Central memory CD4-positive, alpha-beta T cell (primary cell): Measurements from ENCODE around the gene USP35.

Source experiments
- DNase-seq: peaks from one replicate; pipeline ENCODE4 v3.0.0; 2022
- total RNA-seq, 3 experiments: gene quantifications; one replicate each; lab custom pipeline; 2026; lab: John Stamatoyannopoulos, UW

USP35 gene
- 10.1 to 36.0 (median 22.8) reads per million in 3 experiments for total RNA-seq

DNA sequence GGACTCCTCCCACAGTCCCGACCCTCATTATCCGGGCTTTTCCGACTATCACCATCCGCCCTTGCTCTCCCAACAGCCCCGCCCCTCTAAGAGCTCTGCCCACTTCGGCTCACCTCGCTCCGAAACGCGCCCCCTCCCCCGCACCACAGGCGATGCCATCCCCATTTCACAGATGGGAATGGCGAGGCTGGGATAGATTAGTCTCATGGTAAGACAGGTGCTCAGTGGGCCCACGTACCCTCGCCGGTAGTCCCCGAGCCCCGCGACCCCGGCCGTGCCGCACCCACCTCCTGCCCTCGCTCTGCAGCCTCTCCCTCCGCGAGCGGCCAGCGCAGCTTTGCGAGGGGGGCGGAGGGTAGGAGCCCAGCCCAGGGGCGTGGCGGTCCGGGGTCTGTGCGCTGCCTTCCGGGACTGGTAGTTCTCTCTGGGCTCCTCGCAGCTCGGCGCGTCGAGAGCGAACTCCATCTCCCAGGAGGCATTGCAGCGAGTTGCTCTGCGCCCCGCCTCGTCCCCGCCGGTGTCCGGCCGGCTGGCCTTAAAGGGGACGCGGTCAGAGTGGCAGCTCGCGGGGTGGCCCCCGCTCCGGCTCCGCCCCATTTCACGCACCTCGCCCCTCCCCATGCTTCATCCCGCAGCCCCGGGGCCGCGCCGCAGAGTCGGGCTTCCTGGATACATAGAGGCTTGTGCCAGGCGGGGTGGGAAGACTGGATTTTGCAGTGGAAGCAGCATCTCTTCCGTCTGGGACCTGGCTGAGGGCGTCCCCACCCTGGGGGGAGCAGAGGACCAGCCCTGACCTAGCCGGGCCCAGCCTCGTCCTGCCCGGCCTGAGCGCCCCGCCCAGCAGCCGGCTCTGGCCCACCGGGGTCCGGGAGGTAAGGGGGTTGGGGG lies at the start of gene USP35, which contains the start of gene KCTD21:
Gene USP35, plus strand, starts transcription at position 634 of the 888 bp plus-strand sequence. CDS start 7,327 bp downstream, outside the sequence.
Gene KCTD21, minus strand, starts transcription at position 341 of the 888 bp plus-strand sequence. CDS start 14,072 bp downstream, outside the sequence.
- peak; percentile 86 for DNase-seq

GRCh38 chr11:78139422-78140391 lies 49.0 kb upstream of the USP35 start, which contains the start of gene ALG8:
Gene ALG8, minus strand, starts transcription at chr11:78139626. Its CDS starts 38 bp downstream, at chr11:78139588.
- peak; percentile 95 for DNase-seq

- no peak for DNase-seq
Observed at GRCh38 chr11:78140392-78141077, 48.2 kb upstream of the USP35 start.

DNA sequence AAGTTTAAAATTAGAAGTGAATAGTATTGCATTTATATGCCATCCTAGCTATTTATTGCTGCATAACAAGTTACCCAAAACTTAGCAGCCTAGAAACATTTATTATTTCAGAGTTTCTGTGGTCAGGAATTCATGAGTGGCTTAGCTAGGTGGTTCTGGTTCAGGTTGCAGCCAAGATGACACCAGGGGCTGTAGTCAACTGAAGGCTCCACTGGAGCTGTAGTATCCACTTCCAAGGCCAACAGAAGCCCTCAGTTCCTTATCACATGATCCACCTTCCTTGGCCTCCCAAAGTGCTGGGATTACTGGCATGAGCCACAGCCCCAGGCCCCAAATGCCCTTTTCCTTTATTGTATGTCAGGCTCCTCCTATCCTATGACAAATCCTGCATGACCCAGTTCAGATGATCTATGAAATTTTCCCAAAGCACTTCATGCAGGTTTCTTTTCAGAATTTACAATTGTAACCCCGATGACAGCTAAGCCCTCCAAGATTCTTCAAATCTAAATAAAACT lies 43.2 kb upstream of the USP35 start:
- no peak for DNase-seq

GRCh38 chr11:78147807-78148206 lies 40.9 kb upstream of the USP35 start:
- DNase-seq: no peak

DNA sequence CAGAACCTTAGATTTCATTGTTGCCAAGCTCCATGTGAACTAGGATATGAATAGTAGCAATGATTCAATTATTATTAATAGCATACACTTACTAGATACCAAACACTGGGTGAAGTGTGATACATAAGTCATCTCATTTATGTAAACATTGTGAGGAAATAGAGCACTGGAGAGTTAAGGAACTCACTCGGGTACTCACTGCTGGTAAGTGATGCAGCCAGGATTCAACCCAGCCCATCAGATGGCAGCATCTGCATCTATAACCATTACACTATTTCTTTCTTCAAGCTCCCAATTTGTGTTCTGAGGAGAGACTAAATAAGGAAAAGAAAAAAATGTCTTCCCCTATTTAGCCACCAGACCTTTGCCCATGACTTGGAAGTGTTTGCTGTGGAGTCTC lies 39.1 kb upstream of the USP35 start:
- no peak for DNase-seq

GRCh38 chr11:78150346-78150745 lies 38.4 kb upstream of the USP35 start:
- DNase-seq: no peak

DNA sequence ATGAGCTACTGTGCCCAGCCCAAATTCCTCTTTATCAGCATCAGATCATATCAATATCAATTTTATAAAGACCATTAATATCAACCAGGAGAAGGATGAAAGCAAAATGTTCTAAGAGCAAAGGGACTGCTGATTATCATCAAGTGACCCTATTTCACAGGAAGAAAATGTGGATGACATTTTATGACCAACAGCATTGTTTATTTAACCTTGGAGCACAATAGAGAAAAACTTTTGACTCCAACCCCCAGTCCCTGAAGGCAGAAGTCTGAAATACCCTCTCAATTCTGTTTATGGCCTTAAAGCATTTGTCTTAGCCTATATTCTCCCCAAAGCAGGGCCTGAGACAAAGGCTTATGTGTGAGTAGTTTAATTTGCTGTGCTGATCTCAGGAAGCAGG lies 38.0 kb upstream of the USP35 start:
- no peak for DNase-seq

DNA sequence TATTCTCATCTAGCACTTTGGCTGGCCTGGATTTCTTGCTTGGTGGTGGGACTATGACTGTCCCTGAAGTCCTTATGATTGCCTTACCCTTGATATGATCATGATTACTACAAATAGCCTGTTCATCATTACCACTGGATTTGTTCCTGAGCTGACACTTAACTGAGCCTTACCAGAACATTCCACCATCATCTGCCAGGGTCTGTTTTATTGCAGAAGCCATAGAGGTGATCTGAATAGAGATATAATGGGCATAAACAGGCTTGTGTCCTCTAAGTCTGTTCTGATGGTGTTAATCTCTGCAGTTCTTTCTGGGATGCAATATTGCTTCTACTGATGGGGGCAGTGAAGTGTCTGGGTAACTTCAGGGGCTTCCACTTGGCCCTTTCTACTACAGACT lies 36.9 kb upstream of the USP35 start:
- DNase-seq: no peak

DNA sequence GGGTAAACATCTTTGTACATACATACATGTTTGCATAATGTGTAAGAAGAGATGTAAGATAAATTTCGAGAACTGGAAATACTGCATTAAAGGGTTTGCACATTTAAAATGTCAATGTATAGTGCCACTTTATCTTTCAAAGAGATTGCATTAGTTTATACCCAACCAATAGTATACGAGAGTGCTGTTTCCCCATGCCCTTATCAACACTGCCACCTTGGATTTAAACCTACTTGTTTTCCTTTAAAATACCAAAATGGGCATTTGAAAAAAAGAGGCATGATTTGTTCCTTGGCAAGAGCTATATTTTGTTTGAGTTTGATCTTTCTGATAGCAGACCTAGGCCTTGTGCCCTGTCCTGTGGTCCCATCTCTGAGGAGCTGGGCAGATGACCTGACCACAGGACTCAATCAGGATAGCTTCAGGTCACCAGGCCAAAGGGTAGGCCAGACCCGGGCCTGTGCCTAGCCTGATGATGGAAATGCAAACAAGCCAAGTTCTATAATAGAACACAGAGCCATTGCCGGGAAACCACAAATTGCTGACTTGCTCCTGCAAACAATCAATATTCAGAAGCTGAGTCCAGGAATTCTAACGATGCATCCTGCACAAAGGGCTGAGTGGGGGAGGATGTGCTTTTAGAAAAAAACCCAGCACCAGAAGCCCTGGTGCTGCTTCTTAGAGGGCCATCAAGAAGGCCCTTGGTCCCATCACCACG lies 32.4 kb upstream of the USP35 start:
- DNase-seq: no peak

GRCh38 chr11:78158987-78159652 lies 29.6 kb upstream of the USP35 start:
- DNase-seq: no peak

DNA sequence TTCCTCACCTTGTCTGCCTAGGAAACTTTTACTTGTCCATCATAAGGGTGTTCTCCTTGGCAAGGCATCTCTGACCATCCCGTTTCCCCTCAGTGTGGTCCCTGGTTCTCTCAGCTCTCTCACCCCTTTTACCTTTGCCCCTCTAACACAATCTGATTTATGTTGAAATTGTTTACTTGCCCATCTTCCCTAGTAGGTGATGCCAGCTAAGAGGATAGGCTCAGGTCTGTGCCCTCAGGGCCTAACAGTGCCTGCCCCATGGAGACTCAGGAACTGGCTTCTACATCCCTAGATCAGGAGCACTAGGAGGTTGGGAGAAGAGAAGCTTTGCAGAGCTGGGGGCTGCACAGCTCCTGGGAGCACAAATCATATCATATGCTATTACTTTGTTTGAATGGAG lies 28.2 kb upstream of the USP35 start:
- no peak for DNase-seq

DNA sequence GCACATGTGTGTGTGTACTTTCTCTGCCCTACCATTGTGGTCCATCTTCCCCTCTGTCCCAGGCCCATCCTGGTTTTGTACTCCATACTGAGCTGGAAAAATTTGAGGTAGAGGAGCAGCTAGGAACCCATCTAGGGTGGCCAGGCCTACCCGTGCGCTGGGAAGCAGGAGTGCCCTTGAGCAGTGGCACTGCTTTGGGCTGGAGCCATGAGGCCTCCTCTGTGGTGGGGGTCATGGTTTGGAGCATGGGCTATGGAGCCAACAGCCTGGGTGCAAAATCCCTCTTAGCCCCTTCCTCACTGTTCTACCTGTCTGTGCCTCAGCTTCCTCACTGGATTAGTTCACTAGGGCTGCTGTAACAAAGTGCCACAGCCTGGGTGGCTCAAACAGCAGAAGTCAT lies 27.4 kb upstream of the USP35 start:
- no peak for DNase-seq

- no peak for DNase-seq
Observed at GRCh38 chr11:78161962-78162371, 26.8 kb upstream of the USP35 start.

DNA sequence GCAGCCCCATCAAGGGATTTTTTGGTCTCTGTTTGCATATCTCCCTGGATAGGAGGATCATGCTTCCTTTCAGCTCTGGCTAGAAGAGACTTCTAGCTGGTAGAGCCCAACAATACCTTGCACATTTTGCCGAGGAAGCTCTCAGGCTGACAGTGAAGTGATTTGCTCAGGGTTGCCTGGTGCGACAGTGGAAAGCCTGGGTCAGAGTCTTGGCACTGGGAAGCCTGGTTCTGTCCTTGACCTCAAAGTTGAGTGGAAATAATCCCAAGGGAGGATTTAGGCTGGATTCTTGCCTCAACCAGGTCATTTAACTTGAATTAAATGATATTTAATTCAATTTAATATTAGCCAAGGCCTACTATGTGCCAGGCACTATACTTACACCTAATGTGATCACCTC lies 24.9 kb upstream of the USP35 start:
- DNase-seq: no peak

GRCh38 chr11:78164471-78164870 lies 24.2 kb upstream of the USP35 start:
- no peak for DNase-seq

GRCh38 chr11:78166855-78167469 lies 21.8 kb upstream of the USP35 start:
- no peak for DNase-seq

DNA sequence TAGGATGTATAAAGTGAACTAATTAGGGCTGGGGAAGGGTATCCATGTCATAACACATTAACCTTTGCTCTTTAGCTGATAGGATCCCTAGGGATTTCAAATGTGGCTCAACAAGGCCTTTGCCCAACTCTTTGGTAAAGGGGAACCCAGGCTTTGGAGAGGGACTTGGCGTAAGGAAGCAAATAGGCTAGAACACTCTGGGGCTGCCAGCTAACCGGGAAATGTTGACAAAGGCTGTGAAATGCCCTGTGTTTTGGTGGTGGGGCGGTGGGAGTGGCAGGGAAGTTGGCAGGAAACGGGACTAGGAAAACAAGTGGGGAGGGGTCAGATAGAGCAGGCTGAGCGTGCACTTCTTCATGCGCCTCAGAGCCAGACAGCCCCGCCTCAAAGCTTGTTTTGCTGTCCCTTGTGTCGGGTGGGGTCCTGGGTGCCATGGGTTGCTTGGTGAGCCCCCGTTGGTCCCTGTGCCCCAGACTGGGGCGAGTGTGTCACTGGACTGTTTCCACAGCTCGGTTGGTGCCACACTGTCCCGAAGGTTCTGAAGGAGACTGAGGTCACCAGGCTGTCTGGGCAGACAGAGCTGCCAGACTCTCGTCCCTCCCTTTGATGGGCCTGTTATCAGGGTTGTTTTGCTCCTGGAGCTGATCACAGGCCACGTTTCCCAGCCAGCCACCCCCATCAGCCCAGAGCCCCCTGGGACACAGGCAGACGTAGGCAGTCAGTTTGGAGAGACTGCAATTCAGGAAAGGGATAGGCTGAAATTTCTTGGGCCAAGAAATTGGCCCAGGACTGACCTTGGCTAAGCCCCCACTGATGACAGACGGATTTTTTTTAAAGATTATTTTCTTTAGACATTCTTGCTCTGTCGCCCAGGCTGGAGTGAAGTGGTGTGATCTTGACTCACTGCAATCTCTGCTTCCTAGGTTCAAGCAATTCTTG lies 19.9 kb upstream of the USP35 start:
- no peak for DNase-seq

- DNase-seq: no peak
Observed at GRCh38 chr11:78170413-78170812, 18.3 kb upstream of the USP35 start.
